ENCODE results near the gene DIAPH2.

DIAPH2 gene

GRCh38 chrX:96721354-96721753 lies 36.7 kb downstream of the DIAPH2 start:
- TF ChIP-seq, protein P1, sequence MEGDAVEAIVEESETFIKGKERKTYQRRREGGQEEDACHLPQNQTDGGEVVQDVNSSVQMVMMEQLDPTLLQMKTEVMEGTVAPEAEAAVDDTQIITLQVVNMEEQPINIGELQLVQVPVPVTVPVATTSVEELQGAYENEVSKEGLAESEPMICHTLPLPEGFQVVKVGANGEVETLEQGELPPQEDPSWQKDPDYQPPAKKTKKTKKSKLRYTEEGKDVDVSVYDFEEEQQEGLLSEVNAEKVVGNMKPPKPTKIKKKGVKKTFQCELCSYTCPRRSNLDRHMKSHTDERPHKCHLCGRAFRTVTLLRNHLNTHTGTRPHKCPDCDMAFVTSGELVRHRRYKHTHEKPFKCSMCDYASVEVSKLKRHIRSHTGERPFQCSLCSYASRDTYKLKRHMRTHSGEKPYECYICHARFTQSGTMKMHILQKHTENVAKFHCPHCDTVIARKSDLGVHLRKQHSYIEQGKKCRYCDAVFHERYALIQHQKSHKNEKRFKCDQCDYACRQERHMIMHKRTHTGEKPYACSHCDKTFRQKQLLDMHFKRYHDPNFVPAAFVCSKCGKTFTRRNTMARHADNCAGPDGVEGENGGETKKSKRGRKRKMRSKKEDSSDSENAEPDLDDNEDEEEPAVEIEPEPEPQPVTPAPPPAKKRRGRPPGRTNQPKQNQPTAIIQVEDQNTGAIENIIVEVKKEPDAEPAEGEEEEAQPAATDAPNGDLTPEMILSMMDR (IDR thresholded peaks at IDR 0.05), result no peak

DNA sequence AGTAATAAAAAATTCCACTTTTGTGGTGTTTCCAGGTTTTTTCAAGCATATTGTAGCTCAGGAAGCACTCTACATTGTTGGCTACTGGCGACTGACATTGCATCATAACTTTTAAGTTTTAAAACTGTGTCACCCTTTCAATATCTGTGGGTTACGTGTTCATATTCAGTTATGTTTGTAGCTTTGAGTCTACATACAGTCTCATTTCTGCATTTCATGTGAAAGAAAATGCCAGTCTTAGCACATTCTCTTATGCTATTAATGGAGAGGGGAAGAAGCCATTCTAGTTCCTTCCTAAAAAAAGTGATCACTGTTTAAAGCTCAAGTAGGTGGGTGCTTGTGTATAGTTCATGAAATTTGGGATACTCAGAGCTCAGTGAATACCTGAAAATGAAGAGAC lies 38.1 kb downstream of the DIAPH2 start:
- TF ChIP-seq, protein P1 (IDR thresholded peaks at IDR 0.05), result no peak

- TF ChIP-seq, protein P1 (IDR thresholded peaks at IDR 0.05), result no peak
Observed at GRCh38 chrX:96729053-96729452, 44.4 kb downstream of the DIAPH2 start.

DNA sequence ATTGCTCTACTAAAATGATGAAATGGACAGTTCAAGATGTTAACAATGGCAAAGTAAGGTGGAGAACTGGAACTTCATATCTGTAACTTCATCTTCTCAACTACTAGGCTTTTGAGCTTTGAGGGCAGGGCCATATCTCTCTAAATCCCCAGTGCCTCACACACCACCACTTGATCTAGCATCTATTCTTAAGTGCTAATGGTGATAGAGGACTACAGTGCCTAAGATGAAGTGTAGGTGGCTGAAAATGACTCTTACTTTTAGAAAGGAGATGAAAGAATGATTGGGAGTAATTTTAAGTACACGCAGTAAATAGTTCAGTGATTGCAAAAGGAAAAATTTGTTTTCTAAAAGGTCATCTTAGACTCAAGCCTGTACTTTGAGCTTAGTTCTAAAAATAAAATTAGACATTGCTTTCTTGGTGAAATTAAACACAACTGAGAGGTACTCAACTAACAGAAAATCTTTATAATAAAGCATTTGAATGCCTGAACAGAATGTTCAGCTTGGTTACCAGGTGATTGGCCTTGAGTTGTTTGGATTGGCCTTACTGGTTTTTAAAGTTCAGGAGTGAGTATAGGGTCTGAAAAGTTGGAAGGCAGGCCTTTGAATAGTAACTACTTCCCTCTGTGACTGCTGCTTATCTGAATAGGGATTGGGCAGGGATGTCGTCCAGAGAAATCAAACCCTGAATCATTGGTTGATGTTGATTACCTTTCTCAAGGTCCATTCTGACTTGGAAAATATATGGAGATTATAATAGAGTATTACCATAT lies 45.4 kb downstream of the DIAPH2 start:
- TF ChIP-seq, protein P1 (IDR thresholded peaks at IDR 0.05), result no peak

DNA sequence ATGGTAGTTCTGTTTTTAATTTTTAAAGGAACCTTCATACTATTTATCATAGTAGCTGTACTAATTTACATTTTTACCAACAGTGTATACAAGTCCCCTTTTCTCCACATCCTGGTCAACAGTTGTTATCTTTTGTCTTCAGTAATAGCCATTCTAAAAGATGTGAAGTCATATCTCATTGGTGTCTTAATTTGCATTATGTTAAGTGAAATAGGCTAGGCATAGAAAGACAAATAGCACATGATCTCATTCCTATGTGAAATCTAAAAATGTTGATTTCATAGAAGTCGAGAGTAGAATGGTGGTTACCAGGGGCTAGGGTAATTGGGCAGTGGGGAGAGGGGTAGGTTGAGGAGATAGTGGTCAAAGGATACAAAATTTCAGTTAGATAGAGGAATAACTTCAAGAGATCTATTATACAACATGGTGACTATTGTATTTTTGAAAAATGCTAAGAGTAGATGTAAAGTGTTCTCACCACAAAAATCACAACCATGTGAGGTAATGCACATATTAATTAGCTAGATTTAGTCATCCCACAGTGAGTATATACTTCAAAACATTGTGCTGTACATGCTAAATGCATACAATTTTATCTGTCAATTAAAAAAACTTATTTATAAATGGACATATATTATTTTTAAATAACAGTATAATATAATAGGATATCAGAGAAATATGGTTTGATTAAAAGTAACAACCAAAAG lies 58.9 kb downstream of the DIAPH2 start:
- TF ChIP-seq, protein P1 (IDR thresholded peaks at IDR 0.05), result no peak

DNA sequence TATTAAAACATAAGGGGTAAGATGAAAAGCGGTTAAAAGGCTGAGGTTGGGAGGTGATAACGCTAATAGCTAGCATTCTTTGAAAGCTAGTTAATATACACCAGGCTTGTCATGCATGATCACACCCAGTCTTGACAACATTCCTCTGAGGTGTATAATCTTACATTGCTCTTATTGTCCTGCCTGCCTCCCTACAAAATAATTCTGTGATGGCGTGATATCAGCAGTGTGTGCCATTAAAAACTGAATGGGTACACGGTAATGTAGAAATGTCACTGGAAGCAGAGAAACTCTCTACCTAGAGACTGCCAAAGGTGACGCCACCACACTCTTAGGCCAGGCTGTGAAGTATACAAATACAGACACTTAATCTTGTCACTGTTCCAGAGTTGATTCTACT lies 68.1 kb downstream of the DIAPH2 start:
- TF ChIP-seq, protein P1 (IDR thresholded peaks at IDR 0.05), result no peak

- TF ChIP-seq, protein P1 (IDR thresholded peaks at IDR 0.05), result no peak
Observed at GRCh38 chrX:96753230-96753629, 68.6 kb downstream of the DIAPH2 start.
